Tibial artery (tissue), 4 donors: Measurements from ENCODE around the gene PPEF2.

Experiments used
- DNase-seq, 2 donors: peaks; one replicate each; pipeline ENCODE4 v3.0.0-alpha.2; 2019
- H3K27ac ChIP-seq, 2 donors: fragments of 200-600 bp; sonication (generic) in 1 of 2; 1 replicate in 1 of 2; 2 replicates in 1 of 2; pipeline ENCODE4 v1.5.1; 2018 to 2019; ENCODE audit warnings: mild to moderate bottlenecking in 1 of 2
- H3K27me3 ChIP-seq, 2 donors: fragments of 200-600 bp; sonication (generic) in 1 of 2; one replicate each; pipeline versions ENCODE4 v1.5.1 to v1.6.0; 2016 to 2019
- H3K36me3 ChIP-seq, 3 donors: fragments of 200-600 bp; sonication (generic) in 2 of 3; one replicate each; pipeline ENCODE4 v1.5.1; 2016 to 2019; ENCODE audit warnings: mild to moderate bottlenecking in 2 of 3
- H3K4me1 ChIP-seq, 4 donors: fragments of 200-600 bp; sonication (generic) in 2 of 4; 1 replicate in 3 of 4; 2 replicates in 1 of 4; pipeline ENCODE4 v1.5.1; 2016 to 2019
- H3K4me3 ChIP-seq, 2 donors: fragments of 200-600 bp; sonication (generic) in 1 of 2; 1 replicate in 1 of 2; 2 replicates in 1 of 2; pipeline ENCODE4 v1.5.1; 2018 to 2019; ENCODE audit warnings: mild to moderate bottlenecking in 2 of 2
- H3K9me3 ChIP-seq, 3 donors: fragments of 200-600 bp; sonication (generic) in 1 of 3; one replicate each; pipeline ENCODE4 v1.5.1; 2016 to 2019
- intact Hi-C: fragments of 100-400 bp; cut with DNase I; formaldehyde crosslinking; loops from one replicate; pipeline ENCODE4 v1.15.0; 2023; ENCODE audit warnings: low total_unique reads
- TF ChIP-seq, protein P1 (sequence below), 2 experiments: fragments of 200-600 bp in 1 of 2; fragments of 450-650 bp in 1 of 2; IDR thresholded peaks; one replicate each; pipeline ENCODE4 v1.5.1; 2017 to 2019; ENCODE audit warnings: antibody characterized with exemption in 2 of 2, mild to moderate bottlenecking in 1 of 2, moderate library complexity in 1 of 2

PPEF2 gene

DNA sequence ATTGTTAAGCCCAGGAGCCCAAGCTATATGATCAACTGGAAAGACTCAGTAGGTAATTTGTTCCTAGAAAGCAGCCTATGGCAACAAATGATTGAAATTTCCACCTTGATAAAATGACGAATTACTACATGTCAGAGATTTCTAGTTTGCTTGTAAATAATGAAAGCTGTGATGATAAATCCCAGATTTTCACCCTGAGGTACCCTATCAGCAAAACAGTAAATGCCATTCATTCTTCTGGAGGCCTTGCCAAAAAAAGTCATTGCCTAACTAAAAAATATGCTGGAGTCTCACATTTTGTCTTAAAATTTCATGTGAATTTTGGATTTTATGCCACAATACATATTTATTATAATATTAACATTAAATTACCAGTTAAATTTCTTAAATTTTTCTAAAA, 71.3 kb downstream of the PPEF2 start:
- intact Hi-C loops, result no loop called here
- no peak overlapping the region for H3K27ac ChIP-seq

DNA sequence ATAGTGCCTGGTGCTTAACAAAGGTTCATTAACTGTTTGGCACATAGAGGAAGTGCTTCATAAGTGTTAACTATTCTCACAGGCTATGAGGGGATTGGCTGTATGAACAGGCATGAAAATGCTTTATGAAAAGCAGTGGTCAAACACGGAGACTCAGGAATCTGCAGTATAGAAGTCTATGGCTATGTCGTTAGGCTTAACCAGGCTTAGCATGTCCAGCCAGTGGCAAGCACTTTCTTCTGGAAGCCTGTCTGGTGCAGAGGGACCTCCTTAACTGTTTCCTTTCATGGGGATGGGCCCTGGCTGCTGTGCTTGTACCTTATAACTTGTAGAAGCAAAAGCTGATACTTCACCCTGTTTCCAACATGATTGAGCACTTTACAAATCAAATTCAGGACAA, 78.4 kb downstream of the PPEF2 start:
- no peaks in the 10 kb centered on the region for H3K27me3 ChIP-seq
- intact Hi-C loops, result no loop called here

More for the DNA sequence above, 71.3 kb downstream of the PPEF2 start:
- Histone ChIP-seq H3K4me1 (no peaks in the 10 kb centered on the region), H3K4me3 (no peak overlapping the region), H3K36me3 (no peaks in the 10 kb centered on the region), H3K9me3 (no peaks in the 10 kb centered on the region), H3K27me3 (no peaks in the 10 kb centered on the region)
- TF ChIP-seq, protein P1, sequence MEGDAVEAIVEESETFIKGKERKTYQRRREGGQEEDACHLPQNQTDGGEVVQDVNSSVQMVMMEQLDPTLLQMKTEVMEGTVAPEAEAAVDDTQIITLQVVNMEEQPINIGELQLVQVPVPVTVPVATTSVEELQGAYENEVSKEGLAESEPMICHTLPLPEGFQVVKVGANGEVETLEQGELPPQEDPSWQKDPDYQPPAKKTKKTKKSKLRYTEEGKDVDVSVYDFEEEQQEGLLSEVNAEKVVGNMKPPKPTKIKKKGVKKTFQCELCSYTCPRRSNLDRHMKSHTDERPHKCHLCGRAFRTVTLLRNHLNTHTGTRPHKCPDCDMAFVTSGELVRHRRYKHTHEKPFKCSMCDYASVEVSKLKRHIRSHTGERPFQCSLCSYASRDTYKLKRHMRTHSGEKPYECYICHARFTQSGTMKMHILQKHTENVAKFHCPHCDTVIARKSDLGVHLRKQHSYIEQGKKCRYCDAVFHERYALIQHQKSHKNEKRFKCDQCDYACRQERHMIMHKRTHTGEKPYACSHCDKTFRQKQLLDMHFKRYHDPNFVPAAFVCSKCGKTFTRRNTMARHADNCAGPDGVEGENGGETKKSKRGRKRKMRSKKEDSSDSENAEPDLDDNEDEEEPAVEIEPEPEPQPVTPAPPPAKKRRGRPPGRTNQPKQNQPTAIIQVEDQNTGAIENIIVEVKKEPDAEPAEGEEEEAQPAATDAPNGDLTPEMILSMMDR (IDR thresholded peaks at IDR 0.05), result no peak
- DNase-seq, result no peak

DNA sequence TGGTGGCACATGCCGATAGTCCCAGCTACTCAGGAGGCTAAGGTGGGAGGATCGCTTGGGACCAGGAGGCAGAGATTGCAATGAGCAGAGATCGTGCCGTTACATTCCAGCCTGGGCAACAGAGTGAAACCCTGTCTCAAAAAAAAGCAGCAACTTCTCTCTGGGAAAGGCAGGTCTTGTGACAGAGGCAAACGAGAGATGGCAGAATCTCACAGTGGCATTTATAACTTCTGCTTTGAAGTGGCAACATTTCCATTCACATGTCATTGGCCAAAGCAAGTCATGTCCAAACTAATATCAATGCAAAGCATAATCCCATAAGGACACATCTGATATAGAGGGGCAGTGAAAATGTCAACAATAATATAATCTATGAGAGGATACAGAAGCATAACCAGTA, 79.8 kb downstream of the PPEF2 start:
- intact Hi-C loops, result no loop called here
- no peaks in the 10 kb centered on the region for H3K36me3 ChIP-seq

More for the DNA sequence above, 78.4 kb downstream of the PPEF2 start:
- Histone ChIP-seq H3K4me1 (no peaks in the 10 kb centered on the region), H3K36me3 (no peaks in the 10 kb centered on the region), H3K9me3 (no peaks in the 10 kb centered on the region), H3K27ac (no peak overlapping the region), H3K4me3 (no peak overlapping the region)
- TF ChIP-seq, protein P1 (IDR thresholded peaks at IDR 0.05), result no peak
- no peak for DNase-seq

DNA sequence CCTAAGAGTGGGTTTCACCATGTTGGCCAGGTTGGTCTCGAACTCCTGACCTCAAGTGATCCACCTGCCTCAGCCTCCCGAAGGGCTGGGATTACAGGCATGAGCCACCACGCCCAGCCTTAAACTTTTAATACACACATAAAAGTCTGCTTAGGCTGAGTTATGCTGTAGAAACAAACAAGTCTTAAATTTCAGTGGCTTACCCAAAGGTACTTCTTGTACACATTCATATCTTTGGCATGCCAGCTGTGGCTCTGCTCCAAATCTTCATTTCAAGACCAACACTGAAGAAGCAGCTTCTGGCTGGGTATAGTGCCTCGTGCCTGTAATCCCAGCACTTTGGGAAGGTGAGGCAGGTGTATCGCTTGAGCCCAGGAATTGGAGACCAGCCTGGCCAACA, 80.3 kb downstream of the PPEF2 start:
- intact Hi-C loops, result no loop called here
- Histone ChIP-seq H3K36me3 (peaks cover 0 to 2% (median 0%) of the 10 kb centered on the region in 3 donors), H3K27me3 (no peaks in the 10 kb centered on the region), H3K4me3 (no peak overlapping the region), H3K9me3 (no peaks in the 10 kb centered on the region), H3K4me1 (no peaks in the 10 kb centered on the region), H3K27ac (no peak overlapping the region)
- TF ChIP-seq, protein P1 (IDR thresholded peaks at IDR 0.05), result no peak
- DNase-seq, result no peak

More for the DNA sequence above, 79.8 kb downstream of the PPEF2 start:
- H3K4me3 ChIP-seq, result no peak overlapping the region
- no peak overlapping the region for H3K27ac ChIP-seq
- H3K27me3 ChIP-seq, result no peaks in the 10 kb centered on the region
- TF ChIP-seq, protein P1 (IDR thresholded peaks at IDR 0.05), result no peak
- H3K4me1 ChIP-seq, result no peaks in the 10 kb centered on the region
- H3K9me3 ChIP-seq, result no peaks in the 10 kb centered on the region
- no peak for DNase-seq

DNA sequence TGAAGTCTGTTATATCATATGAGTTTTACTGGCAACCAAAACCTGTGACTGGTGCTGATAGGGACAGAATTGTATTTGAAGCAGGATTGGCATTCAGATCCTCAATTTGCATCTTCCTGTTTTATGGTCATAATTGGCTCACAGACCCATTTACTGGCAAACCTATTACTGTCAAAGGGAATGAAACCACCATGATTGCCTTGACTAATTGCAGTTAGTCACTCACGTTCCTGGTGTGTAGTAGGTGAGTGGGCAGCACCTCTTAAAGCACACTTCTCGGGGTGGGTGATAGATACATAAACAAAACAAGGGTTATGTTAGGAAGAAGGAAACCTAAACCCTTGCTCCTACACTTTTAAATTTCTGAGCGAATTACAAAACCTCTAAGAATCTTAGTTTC, 81.0 kb downstream of the PPEF2 start:
- Histone ChIP-seq H3K4me3 (no peak overlapping the region), H3K4me1 (no peaks in the 10 kb centered on the region), H3K27me3 (no peaks in the 10 kb centered on the region), H3K9me3 (no peaks in the 10 kb centered on the region), H3K36me3 (peaks cover 0 to 10% (median 5%) of the 10 kb centered on the region in 3 donors), H3K27ac (no peak overlapping the region)
- intact Hi-C loops, result no loop called here
- DNase-seq, result no peak
- TF ChIP-seq, protein P1 (IDR thresholded peaks at IDR 0.05), result no peak

DNA sequence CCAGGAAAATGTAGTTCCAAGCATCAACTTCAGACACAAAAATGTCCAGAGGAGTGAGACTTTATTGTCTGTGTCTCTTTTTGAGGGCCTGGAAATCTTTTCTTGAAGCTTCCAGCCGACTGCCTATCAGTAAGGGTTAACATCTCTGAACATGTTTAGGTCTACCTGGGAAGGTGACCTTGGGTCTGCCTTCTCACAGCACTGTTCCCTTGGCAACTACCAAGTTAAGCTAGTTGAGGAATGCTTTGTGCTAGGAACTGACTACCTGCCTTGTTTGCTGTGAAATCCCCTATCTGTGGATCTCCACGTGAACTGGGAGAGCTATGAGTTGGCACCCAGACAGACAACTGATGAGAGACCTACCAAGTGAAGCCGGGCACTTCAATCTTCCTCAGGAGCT, 81.6 kb downstream of the PPEF2 start:
- TF ChIP-seq, protein P1 (IDR thresholded peaks at IDR 0.05), result no peak
- intact Hi-C loops, result no loop called here
- peaks cover 4 to 14% (median 5%) of the 10 kb centered on the region in 3 donors for H3K36me3 ChIP-seq
- H3K4me3 ChIP-seq, result no peak overlapping the region
- no peak for DNase-seq
- no peak overlapping the region for H3K27ac ChIP-seq
- no peaks in the 10 kb centered on the region for H3K27me3 ChIP-seq
- no peaks in the 10 kb centered on the region for H3K4me1 ChIP-seq
- H3K9me3 ChIP-seq, result no peaks in the 10 kb centered on the region
